Testis (tissue), 3 donors: ENCODE data around the gene MORN2. TPM values are rescaled to one million over a fixed set of nuclear protein-coding genes. Genes with fewer than 3 reads are reported as not detected.

Experiments used
- DNase-seq: peaks from one replicate; pipeline ENCODE4 v3.0.0-alpha.2; 2019
- H3K27ac ChIP-seq, 2 donors: fragments of 200-600 bp; sonication (generic); one replicate each; pipeline ENCODE4 v1.5.1; 2019
- H3K27me3 ChIP-seq: fragments of 200-600 bp; sonication (generic); one replicate; pipeline ENCODE4 v1.5.1; 2019
- H3K36me3 ChIP-seq: fragments of 200-600 bp; sonication (generic); one replicate; pipeline ENCODE4 v1.5.1; 2017; ENCODE audit warnings: low read depth; ENCODE audit errors: missing control alignments
- H3K4me1 ChIP-seq: fragments of 200-600 bp; sonication (generic); one replicate; pipeline ENCODE4 v1.5.1; 2019
- H3K4me3 ChIP-seq, 2 donors: fragments of 200-600 bp; sonication (generic); one replicate each; pipeline ENCODE4 v1.5.1; 2017 to 2019
- H3K9me3 ChIP-seq: fragments of 200-600 bp; sonication (generic); one replicate; pipeline ENCODE4 v1.5.1; 2017
- CTCF ChIP-seq, 3 experiments: fragments of 450-650 bp in 2 of 3; fragments of 200-600 bp in 1 of 3; sonication (generic) in 1 of 3; IDR thresholded peaks; one replicate each; pipeline ENCODE4 v1.5.1; 2016 to 2019; ENCODE audit warnings: antibody characterized with exemption in 3 of 3, mild to moderate bottlenecking in 2 of 3, moderate library complexity in 1 of 3
- POLR2A ChIP-seq: fragments of 450-650 bp; IDR thresholded peaks from one replicate; pipeline ENCODE4 v1.6.1; 2017; ENCODE audit warnings: antibody characterized with exemption, mild to moderate bottlenecking, moderate library complexity
- WGBS, 2 donors: methylation state at CpG; one replicate each; pipeline ENCODE4 v1.1.5; 2018; 5-methylcytosine and 5-hydroxymethylcytosine counted together
- intact Hi-C: fragments of 100-400 bp; cut with DNase I; formaldehyde crosslinking; loops from one replicate; pipeline ENCODE4 v1.15.1; 2023; ENCODE audit warnings: low total_unique reads
- polyA plus RNA-seq: library from polyadenylated mRNA; stranded (reverse); fragments of 350-450 nt; fragmentation: Illumina TruSeq; extraction: RNeasy Lipid Tissue Mini Kit (QIAGEN cat#74804); gene quantifications from one replicate; pipeline ENCODE4 v1.2.3, GENCODE V29; 2014; ENCODE audit warnings: low read depth, low replicate concordance; ENCODE audit not compliant: insufficient read depth
- small RNA-seq, 2 donors: library from RNA; depleted of rRNA; stranded (forward); fragments of <200 nt; gene quantifications; one replicate each; pipeline ENCODE3, GENCODE V24; 2016
- total RNA-seq, 2 donors: library from RNA; depleted of rRNA; stranded (reverse); fragments of >200 nt; gene quantifications; one replicate each; pipeline ENCODE4 v1.2.3, GENCODE V29; 2016

Gene MORN2
- total and polyA plus RNA-seq, 3 donors from 2014 or later: 50.5 to 279 (median 123) TPM

GRCh38 chr2:38930600-38930999, 54.8 kb downstream of the MORN2 start:
- Histone ChIP-seq H3K36me3 (no peaks in the 10 kb centered on the region), H3K27me3 (no peaks in the 10 kb centered on the region), H3K4me1 (no peaks in the 10 kb centered on the region), H3K9me3 (no peaks in the 10 kb centered on the region), H3K27ac (no peak overlapping the region), H3K4me3 (no peak overlapping the region)
- intact Hi-C loops: no loop called here
- TF ChIP-seq CTCF (IDR thresholded peaks at IDR 0.05): no peak
- no peak for TF ChIP-seq POLR2A
- 85 to 90% methylated on average over 2 of the region's 2 CpGs for WGBS, 2 donors
- no peak for DNase-seq

Small RNA genes within 50 kb of the gene (small RNA-seq; reads per million reads assigned to genes)
- 0 reads per million in 2 donors for gene RNU6-851P

Other genes starting within 250 kb of the MORN2 start
- gene GALM, start 209.9 kb upstream of the MORN2 start, total RNA-seq: 1 to 10 TPM; 8.5 to 9.1 TPM
- 11.8 TPM for gene GALM, start 209.9 kb upstream of the MORN2 start, polyA plus RNA-seq
- 100 to 1,000 TPM; 104 to 114 TPM for gene SRSF7, start 124.6 kb upstream of the MORN2 start, total RNA-seq
- 169 TPM for gene SRSF7, start 124.6 kb upstream of the MORN2 start, polyA plus RNA-seq
- gene GEMIN6, start 97.8 kb upstream of the MORN2 start, total RNA-seq: 10 to 100 TPM; 11.6 to 16.4 TPM
- 43.0 TPM for gene GEMIN6, start 97.8 kb upstream of the MORN2 start, polyA plus RNA-seq
- 10 to 100 TPM; 36.8 to 74.2 TPM for gene DHX57, start within 50 bp of the MORN2 start, total RNA-seq
- gene DHX57, start within 50 bp of the MORN2 start, polyA plus RNA-seq: 63.7 TPM
- 1 to 10 TPM; 5.9 to 6.2 TPM for gene ARHGEF33, start 13.9 kb downstream of the MORN2 start, total RNA-seq
- gene ARHGEF33, start 13.9 kb downstream of the MORN2 start, polyA plus RNA-seq: 16.7 TPM
- 10 to 100 TPM; 40.6 to 48.7 TPM for gene SOS1, start 245.1 kb downstream of the MORN2 start, total RNA-seq
- 27.0 TPM for gene SOS1, start 245.1 kb downstream of the MORN2 start, polyA plus RNA-seq